Measurements from ENCODE around the gene EPS8L3. TPM values are rescaled to one million over a fixed set of nuclear protein-coding genes. Genes with fewer than 3 reads are reported as not detected.

EPS8L3 gene
- total and polyA plus RNA-seq, 2 experiments from 2014 or later: not detected

DNA sequence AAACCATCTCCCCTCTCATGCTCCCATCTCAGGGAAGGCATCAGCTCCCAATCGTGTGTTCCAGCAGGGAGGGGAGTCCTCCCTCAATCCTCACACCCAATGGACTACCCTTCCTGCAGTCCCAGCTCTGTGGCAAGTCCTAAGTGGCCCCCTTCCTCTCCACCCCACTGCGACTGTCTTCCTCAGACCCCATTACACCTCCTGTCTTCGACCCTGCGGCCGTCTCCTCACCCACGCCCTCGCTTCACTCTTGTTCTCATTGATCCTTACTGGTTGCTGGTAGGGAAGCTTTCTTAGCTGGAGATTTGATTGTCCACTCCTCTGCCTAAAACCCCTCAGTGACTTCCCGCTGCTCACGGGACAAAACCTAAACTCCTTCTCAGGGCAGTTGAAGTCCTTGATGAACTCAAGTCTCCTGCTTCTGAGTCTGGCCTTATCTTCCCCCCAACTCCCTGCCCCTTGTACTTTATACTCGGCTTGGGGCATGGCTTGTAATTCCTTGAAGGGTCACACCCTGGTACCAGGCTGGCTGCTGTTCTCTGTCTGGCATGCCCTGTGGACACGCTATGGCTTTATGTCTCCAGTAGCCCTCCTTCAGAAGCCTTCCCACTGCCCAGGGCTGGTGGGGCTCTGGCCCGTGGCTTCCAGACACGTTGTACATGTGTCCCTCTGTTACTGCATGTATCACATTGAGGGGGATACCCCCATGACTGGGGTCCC, 2.3 kb upstream of the EPS8L3 start:
- H3K4me3 ChIP-seq: no peak overlapping the region
- H3K36me3 ChIP-seq (ENCODE audit: low read depth): no peaks in the 10 kb centered on the region
- H3K9me2 ChIP-seq (ENCODE audit: insufficient read depth): no peaks in the 10 kb centered on the region
- in situ Hi-C loops (cut with MboI): no loop called here
- no peaks in the 10 kb centered on the region for H3K9me3 ChIP-seq (ENCODE audit: low read depth)
- no peaks in the 10 kb centered on the region; the same call in 1 of the 2 replicates for H3K27me3 ChIP-seq (replicated peaks; ENCODE audit: insufficient read depth)
- H3F3A ChIP-seq (ENCODE audit: insufficient read depth): no peaks in the 10 kb centered on the region; the same call in 1 of the 2 replicates
- H3K27ac ChIP-seq: no peak overlapping the region
- no peak for DNase-seq
- H3K4me2 ChIP-seq (ENCODE audit: unreplicated experiment): no peak overlapping the region
- H3K79me2 ChIP-seq (ENCODE audit: insufficient read depth): no peaks in the 10 kb centered on the region
- WGBS, 2 experiments (ENCODE audit: low coverage in 1 of 2, low lambda C conversion rate in 2 of 2, missing lambda C conversion rate in 2 of 2): 74 to 76% methylated on average over 13 of the region's 13 CpGs
- TF ChIP-seq EZH2 (IDR thresholded peaks at IDR 0.05; ENCODE audit: insufficient read depth, poor library complexity, severe bottlenecking): no peak
- no peak for TF ChIP-seq EZH2phosphoT487 (IDR thresholded peaks at IDR 0.05; ENCODE audit: insufficient read depth, low read depth)
- H3K4me1 ChIP-seq (ENCODE audit: insufficient read depth): no peaks in the 10 kb centered on the region
- no peaks in the 10 kb centered on the region for H4K20me1 ChIP-seq (ENCODE audit: insufficient read depth)
- no peak overlapping the region for H2AFZ ChIP-seq
- H3K9ac ChIP-seq: no peak overlapping the region

DNA sequence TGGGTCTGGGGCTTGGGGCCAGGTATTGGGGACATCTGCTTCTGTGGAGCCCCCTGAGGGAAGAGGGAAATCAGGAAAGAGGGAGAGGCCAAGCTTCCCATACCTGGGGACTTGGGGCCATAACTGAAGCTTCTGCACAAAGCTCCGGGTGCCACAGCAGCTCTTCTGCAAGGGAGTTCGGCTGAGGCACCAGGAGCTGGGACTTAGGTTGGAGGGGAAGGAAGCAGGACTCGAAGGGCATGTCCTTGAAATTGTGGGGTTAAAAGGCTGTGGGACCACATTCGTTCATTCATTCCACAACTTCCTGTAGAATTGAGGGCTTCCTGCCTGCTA, 1.7 kb upstream of the EPS8L3 start:
- no peak overlapping the region for H2AFZ ChIP-seq
- H4K20me1 ChIP-seq (ENCODE audit: insufficient read depth): no peaks in the 10 kb centered on the region
- H3K4me3 ChIP-seq: no peak overlapping the region
- 70 to 85% methylated on average over 4 of the region's 4 CpGs for WGBS, 2 experiments (ENCODE audit: low coverage in 1 of 2, low lambda C conversion rate in 2 of 2, missing lambda C conversion rate in 2 of 2)
- in situ Hi-C loops (cut with MboI): no loop called here
- no peak for DNase-seq
- H3K4me2 ChIP-seq (ENCODE audit: unreplicated experiment): no peak overlapping the region
- no peaks in the 10 kb centered on the region for H3K9me2 ChIP-seq (ENCODE audit: insufficient read depth)
- no peaks in the 10 kb centered on the region; the same call in 1 of the 2 replicates for H3K27me3 ChIP-seq (replicated peaks; ENCODE audit: insufficient read depth)
- H3K9me3 ChIP-seq (ENCODE audit: low read depth): no peaks in the 10 kb centered on the region
- H3K27ac ChIP-seq: no peak overlapping the region
- H3K9ac ChIP-seq: no peak overlapping the region
- no peaks in the 10 kb centered on the region for H3K36me3 ChIP-seq (ENCODE audit: low read depth)
- no peaks in the 10 kb centered on the region for H3K4me1 ChIP-seq (ENCODE audit: insufficient read depth)
- H3K79me2 ChIP-seq (ENCODE audit: insufficient read depth): no peaks in the 10 kb centered on the region
- TF ChIP-seq EZH2 (IDR thresholded peaks at IDR 0.05; ENCODE audit: insufficient read depth, poor library complexity, severe bottlenecking): no peak
- TF ChIP-seq EZH2phosphoT487 (IDR thresholded peaks at IDR 0.05; ENCODE audit: insufficient read depth, low read depth): no peak
- no peaks in the 10 kb centered on the region; the same call in 1 of the 2 replicates for H3F3A ChIP-seq (ENCODE audit: insufficient read depth)

DNA sequence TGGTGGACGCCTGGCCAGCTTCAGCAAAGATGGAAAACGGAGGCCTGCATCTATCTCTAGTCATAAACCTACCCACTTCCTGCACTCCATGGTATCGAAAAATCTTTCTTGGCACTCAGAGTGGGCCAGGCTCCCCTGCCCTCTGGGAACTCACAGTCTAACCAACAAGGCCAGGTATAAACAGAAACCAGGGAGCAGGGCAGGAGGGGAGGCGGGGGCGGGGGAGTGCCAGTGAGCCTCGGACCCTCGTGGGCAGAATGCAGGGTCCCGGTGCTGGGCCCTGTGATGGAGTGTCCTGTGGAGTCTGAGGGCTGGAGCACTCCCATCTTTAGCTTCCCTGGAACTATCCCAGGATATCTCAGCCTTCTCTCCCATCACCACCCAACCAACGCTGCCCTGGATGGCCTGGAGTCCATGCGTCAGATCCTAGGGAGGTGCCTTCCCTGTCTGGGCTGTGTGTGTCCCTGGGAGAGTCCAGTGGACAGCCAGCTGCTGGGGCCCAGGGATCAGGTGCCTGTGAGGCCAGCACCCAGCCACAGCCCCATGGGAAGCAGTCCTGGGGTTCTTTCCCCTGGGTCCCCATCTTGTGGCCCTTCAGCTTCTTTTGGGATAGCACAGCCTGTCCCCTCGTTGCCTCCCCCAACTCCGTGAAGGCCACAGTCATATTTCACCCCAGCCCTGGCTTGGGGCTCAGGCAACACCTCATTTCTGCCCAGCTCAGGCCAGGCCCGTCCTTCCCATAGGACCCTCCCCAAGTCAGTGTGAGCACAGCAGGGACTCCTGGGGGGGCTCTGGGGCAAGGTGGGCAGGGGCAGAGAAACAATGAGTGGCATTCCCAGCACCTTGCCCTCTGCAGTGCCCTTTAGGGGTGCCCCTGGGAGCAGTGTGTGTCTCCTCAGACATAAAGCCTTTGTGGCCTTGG, 1.1 kb upstream of the EPS8L3 start:
- H3K4me1 ChIP-seq (ENCODE audit: insufficient read depth): no peaks in the 10 kb centered on the region
- no peaks in the 10 kb centered on the region for H3K36me3 ChIP-seq (ENCODE audit: low read depth)
- no peaks in the 10 kb centered on the region; the same call in 1 of the 2 replicates for H3F3A ChIP-seq (ENCODE audit: insufficient read depth)
- no peak overlapping the region for H3K4me2 ChIP-seq (ENCODE audit: unreplicated experiment)
- no peaks in the 10 kb centered on the region for H4K20me1 ChIP-seq (ENCODE audit: insufficient read depth)
- no peaks in the 10 kb centered on the region for H3K9me2 ChIP-seq (ENCODE audit: insufficient read depth)
- H3K27me3 ChIP-seq (replicated peaks; ENCODE audit: insufficient read depth): no peaks in the 10 kb centered on the region; the same call in 1 of the 2 replicates
- in situ Hi-C loops (cut with MboI): no loop called here
- TF ChIP-seq EZH2phosphoT487 (IDR thresholded peaks at IDR 0.05; ENCODE audit: insufficient read depth, low read depth) (no peak), EZH2 (IDR thresholded peaks at IDR 0.05; ENCODE audit: insufficient read depth, poor library complexity, severe bottlenecking) (no peak)
- no peaks in the 10 kb centered on the region for H3K79me2 ChIP-seq (ENCODE audit: insufficient read depth)
- H3K4me3 ChIP-seq: no peak overlapping the region
- WGBS, 2 experiments (ENCODE audit: low coverage in 1 of 2, low lambda C conversion rate in 2 of 2, missing lambda C conversion rate in 2 of 2): 74 to 76% methylated on average over 13 of the region's 13 CpGs
- H3K9ac ChIP-seq: no peak overlapping the region
- no peak overlapping the region for H3K27ac ChIP-seq
- H2AFZ ChIP-seq: no peak overlapping the region
- H3K9me3 ChIP-seq (ENCODE audit: low read depth): no peaks in the 10 kb centered on the region
- DNase-seq: no peak

DNA sequence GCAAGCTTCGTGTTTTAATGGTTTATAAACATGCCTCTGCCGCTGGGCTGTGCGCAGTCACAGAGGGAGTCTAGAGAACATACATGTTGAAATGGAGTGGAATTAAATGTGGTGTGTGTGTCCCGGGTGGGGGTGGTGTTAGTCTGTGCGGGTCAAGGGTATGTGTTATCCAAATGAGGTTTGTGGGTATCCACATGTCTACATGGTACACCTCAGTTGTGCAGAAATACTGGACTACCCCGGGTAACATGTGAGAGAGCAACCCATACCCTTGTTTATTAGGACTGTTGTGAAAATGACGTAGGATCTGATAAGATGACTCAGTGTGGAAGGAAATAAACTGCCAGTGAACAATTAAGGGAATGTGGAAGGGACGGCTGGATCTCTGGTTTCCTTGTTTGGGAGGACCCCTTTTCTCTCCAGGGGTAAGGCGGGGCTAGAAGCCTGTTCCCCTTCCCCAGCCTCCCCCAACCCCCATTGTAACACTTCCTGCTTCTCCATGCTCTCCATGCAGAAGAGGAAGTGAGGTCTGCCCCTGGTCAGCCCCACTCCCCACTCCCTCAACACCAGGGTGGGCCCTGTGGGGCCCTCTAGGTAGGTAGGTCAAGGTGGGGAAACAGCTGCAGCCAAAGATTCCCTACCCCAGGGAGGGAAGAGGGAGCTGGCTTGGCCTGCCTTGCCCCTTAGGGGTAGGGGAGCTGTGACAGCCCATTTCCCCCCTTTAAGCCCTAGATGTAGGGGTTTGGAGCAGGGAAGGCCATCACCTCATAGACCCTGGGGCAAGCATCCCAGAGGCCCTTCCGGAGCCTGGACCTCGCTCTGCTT, 690 bp downstream of the EPS8L3 start:
- no peak overlapping the region for H3K4me3 ChIP-seq
- H3K4me2 ChIP-seq (ENCODE audit: unreplicated experiment): no peak overlapping the region
- H3K79me2 ChIP-seq (ENCODE audit: insufficient read depth): no peaks in the 10 kb centered on the region
- H3K36me3 ChIP-seq (ENCODE audit: low read depth): no peaks in the 10 kb centered on the region
- H3K27me3 ChIP-seq (replicated peaks; ENCODE audit: insufficient read depth): no peaks in the 10 kb centered on the region; the same call in 1 of the 2 replicates
- no peaks in the 10 kb centered on the region for H3K4me1 ChIP-seq (ENCODE audit: insufficient read depth)
- H3K27ac ChIP-seq: no peak overlapping the region
- no peak overlapping the region for H2AFZ ChIP-seq
- H3F3A ChIP-seq (ENCODE audit: insufficient read depth): no peaks in the 10 kb centered on the region
- no peaks in the 10 kb centered on the region for H3K9me2 ChIP-seq (ENCODE audit: insufficient read depth)
- H3K9ac ChIP-seq: no peak overlapping the region
- TF ChIP-seq EZH2phosphoT487 (IDR thresholded peaks at IDR 0.05; ENCODE audit: insufficient read depth, low read depth): no peak
- no peak for TF ChIP-seq EZH2 (IDR thresholded peaks at IDR 0.05; ENCODE audit: insufficient read depth, poor library complexity, severe bottlenecking)
- in situ Hi-C loops (cut with MboI): no loop called here
- 82 to 85% methylated on average over 10 to 11 of the region's 11 CpGs for WGBS, 2 experiments (ENCODE audit: low coverage in 1 of 2, low lambda C conversion rate in 2 of 2, missing lambda C conversion rate in 2 of 2)
- no peaks in the 10 kb centered on the region for H3K9me3 ChIP-seq (ENCODE audit: low read depth)
- peak; percentile 46 for DNase-seq
- H4K20me1 ChIP-seq (ENCODE audit: insufficient read depth): no peaks in the 10 kb centered on the region

Measured in GM23248 (cell line).